ENCODE measurements around the gene CCNB2.

CCNB2 gene

DNA sequence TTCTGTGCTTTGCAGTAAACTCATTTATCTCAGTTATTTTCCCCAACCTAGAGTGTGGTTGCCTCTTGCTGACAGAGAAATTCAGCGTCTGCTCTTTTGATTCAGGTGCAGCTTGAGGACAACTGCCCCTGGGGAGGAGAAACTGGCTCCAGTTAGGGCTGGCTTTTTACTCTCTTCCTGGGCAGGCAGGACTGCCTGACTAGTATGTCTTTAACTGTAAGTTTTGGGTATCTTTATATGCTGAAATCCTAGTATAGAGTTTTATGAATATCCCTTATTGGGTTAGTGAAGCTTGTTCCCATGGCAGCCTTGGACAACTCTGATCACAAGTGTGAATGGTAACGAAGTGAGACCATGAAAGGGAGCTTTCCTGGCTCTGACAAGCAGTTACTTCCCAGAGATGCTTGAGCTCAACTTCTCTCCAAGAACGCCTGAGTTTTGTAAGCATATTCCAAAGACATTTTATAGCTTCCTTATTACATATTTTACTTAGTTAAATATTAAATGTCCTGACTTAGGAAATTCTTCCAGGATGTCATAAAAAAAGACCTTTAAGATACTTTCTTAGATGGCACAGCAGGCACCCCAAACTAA lies 27.1 kb downstream of the CCNB2 start:
- TF ChIP-seq, protein P1, sequence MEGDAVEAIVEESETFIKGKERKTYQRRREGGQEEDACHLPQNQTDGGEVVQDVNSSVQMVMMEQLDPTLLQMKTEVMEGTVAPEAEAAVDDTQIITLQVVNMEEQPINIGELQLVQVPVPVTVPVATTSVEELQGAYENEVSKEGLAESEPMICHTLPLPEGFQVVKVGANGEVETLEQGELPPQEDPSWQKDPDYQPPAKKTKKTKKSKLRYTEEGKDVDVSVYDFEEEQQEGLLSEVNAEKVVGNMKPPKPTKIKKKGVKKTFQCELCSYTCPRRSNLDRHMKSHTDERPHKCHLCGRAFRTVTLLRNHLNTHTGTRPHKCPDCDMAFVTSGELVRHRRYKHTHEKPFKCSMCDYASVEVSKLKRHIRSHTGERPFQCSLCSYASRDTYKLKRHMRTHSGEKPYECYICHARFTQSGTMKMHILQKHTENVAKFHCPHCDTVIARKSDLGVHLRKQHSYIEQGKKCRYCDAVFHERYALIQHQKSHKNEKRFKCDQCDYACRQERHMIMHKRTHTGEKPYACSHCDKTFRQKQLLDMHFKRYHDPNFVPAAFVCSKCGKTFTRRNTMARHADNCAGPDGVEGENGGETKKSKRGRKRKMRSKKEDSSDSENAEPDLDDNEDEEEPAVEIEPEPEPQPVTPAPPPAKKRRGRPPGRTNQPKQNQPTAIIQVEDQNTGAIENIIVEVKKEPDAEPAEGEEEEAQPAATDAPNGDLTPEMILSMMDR (conservative IDR thresholded peaks at IDR 0.05; ENCODE audit: low read depth, low read length), result no peak
- H3K4me3 ChIP-seq (ENCODE audit: low read depth, low read length), result no peak overlapping the region
- no peak for DNase-seq (ENCODE audit: low read depth)

DNA sequence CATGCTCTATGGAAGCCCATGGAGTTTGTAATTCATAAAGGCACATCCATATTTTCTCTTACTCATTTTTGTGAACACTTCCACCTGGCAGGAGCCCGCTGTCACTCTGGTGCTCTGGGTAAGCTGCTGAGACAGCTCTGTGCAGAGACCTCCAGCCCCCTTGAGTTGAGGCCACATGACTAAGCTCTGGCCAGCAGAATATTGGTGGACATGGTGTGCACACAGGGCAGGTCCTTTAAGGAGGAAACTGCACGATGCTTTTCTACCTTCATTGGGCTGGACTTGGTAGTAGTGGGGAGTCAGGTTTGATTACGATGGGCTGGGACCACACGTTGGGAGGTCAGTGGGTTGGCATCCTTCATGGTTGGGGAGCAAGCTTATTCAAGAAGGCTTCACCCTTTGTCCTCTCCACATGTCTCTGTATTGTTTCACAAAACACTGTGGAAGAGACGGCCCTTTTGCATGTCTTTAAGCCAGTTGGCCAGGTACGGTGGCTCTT lies 29.0 kb downstream of the CCNB2 start:
- no peak overlapping the region for H3K4me3 ChIP-seq (ENCODE audit: low read depth, low read length)
- TF ChIP-seq, protein P1 (conservative IDR thresholded peaks at IDR 0.05; ENCODE audit: low read depth, low read length), result no peak
- DNase-seq (ENCODE audit: low read depth), result no peak

GRCh38 chr15:59137566-59137965 lies 32.6 kb downstream of the CCNB2 start:
- TF ChIP-seq, protein P1 (conservative IDR thresholded peaks at IDR 0.05; ENCODE audit: low read depth, low read length), result no peak
- no peak for DNase-seq (ENCODE audit: low read depth)
- H3K4me3 ChIP-seq (ENCODE audit: low read depth, low read length), result no peak overlapping the region

DNA sequence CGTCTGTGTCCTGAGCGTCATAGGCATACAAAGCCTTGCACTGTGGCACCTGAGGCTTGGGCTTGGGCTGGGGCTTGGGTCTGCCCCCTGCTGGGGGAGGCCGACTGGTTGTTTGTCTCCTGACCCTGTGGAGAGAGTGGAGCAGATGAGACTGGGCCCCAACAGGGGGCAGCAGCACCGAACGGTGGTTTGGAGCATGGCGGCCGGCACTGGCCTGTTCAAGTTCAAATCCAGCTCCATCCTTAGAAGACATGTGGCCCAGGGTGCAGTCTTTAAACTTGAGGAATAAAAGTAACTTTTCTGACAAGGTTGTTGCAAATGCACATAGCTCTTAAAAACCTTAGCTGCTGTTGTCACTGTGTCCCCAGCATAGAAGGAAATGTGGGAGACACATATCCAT lies 33.3 kb downstream of the CCNB2 start:
- peak; percentile 61 for DNase-seq (ENCODE audit: low read depth)
- TF ChIP-seq, protein P1 (conservative IDR thresholded peaks at IDR 0.05; ENCODE audit: low read depth, low read length), result peak; percentile 77
- H3K4me3 ChIP-seq (ENCODE audit: low read depth, low read length), result no peak overlapping the region

GRCh38 chr15:59140422-59141226 lies 35.7 kb downstream of the CCNB2 start:
- H3K4me3 ChIP-seq (ENCODE audit: low read depth, low read length), result no peak overlapping the region
- peak; percentile 36 for DNase-seq (ENCODE audit: low read depth)
- TF ChIP-seq, protein P1 (conservative IDR thresholded peaks at IDR 0.05; ENCODE audit: low read depth, low read length), result no peak

DNA sequence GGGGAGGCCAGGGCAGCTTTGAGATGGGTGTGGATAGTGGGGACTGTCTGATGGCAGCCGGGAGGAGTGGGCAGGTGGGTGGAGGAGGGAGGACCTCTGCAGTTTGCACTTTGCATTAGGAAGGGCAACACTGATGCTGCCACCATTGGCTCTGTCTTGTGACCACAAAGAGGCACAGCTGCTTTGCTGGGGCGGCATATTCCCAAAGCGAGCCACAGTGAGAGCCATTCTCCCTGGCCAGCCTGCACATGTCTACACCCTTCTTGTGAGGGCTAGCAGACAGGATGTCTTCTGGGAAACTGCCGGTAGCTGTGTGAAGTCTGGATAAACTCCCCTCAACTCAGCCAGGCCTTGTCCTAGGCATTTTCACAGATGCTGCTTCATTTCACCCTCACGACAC lies 38.3 kb downstream of the CCNB2 start:
- TF ChIP-seq, protein P1 (conservative IDR thresholded peaks at IDR 0.05; ENCODE audit: low read depth, low read length), result no peak

More for the DNA sequence above, 38.3 kb downstream of the CCNB2 start:
- H3K4me3 ChIP-seq (ENCODE audit: low read depth, low read length), result no peak overlapping the region
- no peak for DNase-seq (ENCODE audit: low read depth)
